ENCODE measurements around the gene SSBP3. TPM values are rescaled to one million over a fixed set of nuclear protein-coding genes. Genes with fewer than 3 reads are reported as not detected.

Gene SSBP3
- total RNA-seq, 1 experiment from 2014 or later, result 37.5 TPM

DNA sequence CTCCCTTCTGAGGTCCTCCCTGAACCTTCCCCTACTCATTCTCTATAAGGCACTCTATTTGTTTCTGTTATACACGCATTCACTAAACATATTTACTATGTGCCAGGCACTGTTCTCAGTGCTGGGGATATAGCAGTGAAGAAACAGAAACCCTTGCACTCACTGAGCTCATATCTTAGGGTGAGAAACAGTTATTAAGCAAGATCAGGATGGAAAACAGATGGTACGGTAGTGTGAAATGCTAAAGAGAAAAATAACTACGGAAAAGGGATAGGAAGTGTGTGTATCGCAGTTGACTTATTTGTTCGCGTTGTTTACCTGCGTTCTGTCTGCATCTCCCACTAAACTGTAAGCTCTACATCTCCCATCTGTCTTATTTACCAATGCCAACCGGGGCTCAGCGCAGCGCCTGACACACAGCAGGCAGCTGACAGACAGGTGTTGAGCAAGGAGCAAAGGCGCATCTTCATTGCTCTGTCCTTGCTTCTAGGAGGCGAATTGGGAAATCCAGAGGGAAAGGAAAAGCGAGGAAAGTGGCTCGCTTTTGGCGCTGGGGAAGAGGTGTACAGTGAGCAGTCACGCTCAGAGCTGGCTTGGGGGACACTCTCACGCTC is 206.9 kb downstream of the SSBP3 start:
- H2AFZ ChIP-seq (ENCODE audit: low read depth, low read length, poor library complexity, severe bottlenecking), result peak overlapping the region; percentile 67
- intact Hi-C loops (cut with micrococcal nuclease), result no loop called here
- TF ChIP-seq YY1 (IDR thresholded peaks at IDR 0.05; ENCODE audit: extremely low read depth, insufficient replicate concordance, low read depth, low read length), result no peak
- TF ChIP-seq SP1 (IDR thresholded peaks at IDR 0.05; ENCODE audit: low read depth), result no peak
- TF ChIP-seq, protein P1, sequence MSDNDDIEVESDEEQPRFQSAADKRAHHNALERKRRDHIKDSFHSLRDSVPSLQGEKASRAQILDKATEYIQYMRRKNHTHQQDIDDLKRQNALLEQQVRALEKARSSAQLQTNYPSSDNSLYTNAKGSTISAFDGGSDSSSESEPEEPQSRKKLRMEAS (IDR thresholded peaks at IDR 0.05), result no peak
- TF ChIP-seq CEBPB (IDR thresholded peaks at IDR 0.05; ENCODE audit: low read depth), result no peak
- TF ChIP-seq JUND (IDR thresholded peaks at IDR 0.05), result no peak
- no peak for TF ChIP-seq CTCF (IDR thresholded peaks at IDR 0.05 in 2 of 3, conservative IDR thresholded peaks at IDR 0.05 in 1 of 3; ENCODE audit: borderline replicate concordance in 1 of 3, insufficient read depth in 1 of 3, low read depth in 2 of 3, low read length in 2 of 3)
- BruUV-seq (replicated peaks), result TSS peak; percentile 88
- peaks cover 42% of the 10 kb centered on the region for H3K79me2 ChIP-seq (ENCODE audit: insufficient read depth, low read length)
- RAD21 ChIA-PET (ENCODE audit: low non-redundant PET in 1 of 2, low total read pairs in 2 of 2, uncharacterized antibody in 2 of 2, unreplicated experiment in 2 of 2), result no interaction called here
- H3K4me3 ChIP-seq (replicated peaks in 1 of 2; ENCODE audit: low read depth in 1 of 2, low read length in 2 of 2), result peak overlapping the region; percentile 81 to 89
- H4K20me1 ChIP-seq (ENCODE audit: insufficient read depth), result no peaks in the 10 kb centered on the region
- H3K9me2 ChIP-seq (ENCODE audit: insufficient read depth), result no peaks in the 10 kb centered on the region
- peaks cover 3 to 4% of the 10 kb centered on the region in 2 experiments; a peak in 1 of 4 replicates for H3K36me3 ChIP-seq (ENCODE audit: control insufficient read depth in 1 of 2, insufficient read depth in 2 of 2, low read length in 2 of 2)
- no peaks in the 10 kb centered on the region for H3K27me3 ChIP-seq (ENCODE audit: insufficient read depth, low read length)
- CTCF ChIA-PET, result interaction anchor here (1.1 to 2.1 kb wide), 3 partner anchors 18 to 338 kb away, joined by 3 to 8 read pairs (median 5); no protein-coding TSS in a partner anchor
- peaks cover 11 to 17% of the 10 kb centered on the region in 2 experiments for H3K4me1 ChIP-seq (ENCODE audit: control insufficient read depth in 1 of 2, insufficient read depth in 2 of 2, low read length in 2 of 2)
- peak overlapping the region; percentile 97 for H3K4me2 ChIP-seq (ENCODE audit: low read length)
- ATAC-seq (peak; percentile 9), DNase-seq (ENCODE audit: low read depth, low spot score) (no peak)
- H3K27ac ChIP-seq (ENCODE audit: low read depth, low read length), result peak overlapping the region; percentile 25; the same call in 1 of the 2 replicates
- POLR2A ChIA-PET, result interaction anchor here (0.7 to 1.3 kb wide), 5 partner anchors 17 to 300 kb away, joined by 3 to 8 read pairs (median 3); no protein-coding TSS in a partner anchor
- H3K9ac ChIP-seq (ENCODE audit: low read length), result peak overlapping the region; percentile 90
- no peaks in the 10 kb centered on the region for H3K9me3 ChIP-seq (ENCODE audit: control insufficient read depth in 1 of 2, insufficient read depth in 1 of 2, low read depth in 1 of 2, low read length in 2 of 2)

DNA sequence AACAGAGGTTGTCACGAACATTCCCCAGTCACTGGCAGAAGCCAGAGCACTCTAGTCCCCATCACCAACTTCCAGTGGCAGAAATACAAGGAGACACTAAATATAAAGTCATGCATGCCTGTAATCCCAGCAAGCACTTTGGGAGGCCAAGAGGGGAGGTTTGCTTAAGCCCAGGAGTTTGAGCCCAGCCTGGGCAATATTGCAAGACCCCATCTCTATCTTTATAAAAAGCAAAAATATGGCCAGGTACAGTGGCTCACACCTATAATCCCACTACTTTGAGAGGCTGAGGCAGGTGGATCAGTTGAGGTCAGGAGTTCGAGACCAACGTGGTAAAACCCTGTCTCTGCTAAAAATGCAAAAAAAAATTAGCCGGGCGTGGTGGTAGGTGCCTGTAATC is 212.7 kb downstream of the SSBP3 start:
- ATAC-seq (no peak), DNase-seq (ENCODE audit: low read depth, low spot score) (no peak)
- H3K36me3 ChIP-seq (ENCODE audit: control insufficient read depth in 1 of 2, insufficient read depth in 2 of 2, low read length in 2 of 2), result 0 out of 4 replicates have a peak, but pooled peaks cover 0 to 3% of the 10 kb centered on the region in 2 experiments
- RAD21 ChIA-PET (ENCODE audit: low non-redundant PET in 1 of 2, low total read pairs in 2 of 2, uncharacterized antibody in 2 of 2, unreplicated experiment in 2 of 2), result no interaction called here
- no peaks in the 10 kb centered on the region for H4K20me1 ChIP-seq (ENCODE audit: insufficient read depth)
- BruUV-seq (replicated peaks), result no TSS peak
- no peaks in the 10 kb centered on the region for H3K9me2 ChIP-seq (ENCODE audit: insufficient read depth)
- no peaks in the 10 kb centered on the region for H3K9me3 ChIP-seq (ENCODE audit: control insufficient read depth in 1 of 2, insufficient read depth in 1 of 2, low read depth in 1 of 2, low read length in 2 of 2)
- H3K79me2 ChIP-seq (ENCODE audit: insufficient read depth, low read length), result no peaks in the 10 kb centered on the region
- H3K4me3 ChIP-seq (replicated peaks in 1 of 2; ENCODE audit: low read depth in 1 of 2, low read length in 2 of 2), result no peak overlapping the region
- H3K27ac ChIP-seq (ENCODE audit: low read depth, low read length), result no peak overlapping the region
- POLR2A ChIA-PET, result no interaction called here
- H3K4me1 ChIP-seq (ENCODE audit: control insufficient read depth in 1 of 2, insufficient read depth in 2 of 2, low read length in 2 of 2), result no peaks in the 10 kb centered on the region
- CTCF ChIA-PET, result no interaction called here
- H3K27me3 ChIP-seq (ENCODE audit: insufficient read depth, low read length), result no peaks in the 10 kb centered on the region
- H2AFZ ChIP-seq (ENCODE audit: low read depth, low read length, poor library complexity, severe bottlenecking), result no peak overlapping the region
- no peak overlapping the region for H3K4me2 ChIP-seq (ENCODE audit: low read length)
- intact Hi-C loops (cut with micrococcal nuclease), result no loop called here
- H3K9ac ChIP-seq (ENCODE audit: low read length), result no peak overlapping the region
- TF ChIP-seq, protein P1 (IDR thresholded peaks at IDR 0.05), result no peak
- TF ChIP-seq EZH2phosphoT487 (IDR thresholded peaks at IDR 0.05; ENCODE audit: borderline replicate concordance) (no peak), POLR2A (IDR thresholded peaks at IDR 0.05; ENCODE audit: borderline replicate concordance, extremely low read depth, insufficient read depth, insufficient read length) (no peak), FOSL1 (IDR thresholded peaks at IDR 0.05; ENCODE audit: low read depth) (no peak)
- TF ChIP-seq, protein P2, sequence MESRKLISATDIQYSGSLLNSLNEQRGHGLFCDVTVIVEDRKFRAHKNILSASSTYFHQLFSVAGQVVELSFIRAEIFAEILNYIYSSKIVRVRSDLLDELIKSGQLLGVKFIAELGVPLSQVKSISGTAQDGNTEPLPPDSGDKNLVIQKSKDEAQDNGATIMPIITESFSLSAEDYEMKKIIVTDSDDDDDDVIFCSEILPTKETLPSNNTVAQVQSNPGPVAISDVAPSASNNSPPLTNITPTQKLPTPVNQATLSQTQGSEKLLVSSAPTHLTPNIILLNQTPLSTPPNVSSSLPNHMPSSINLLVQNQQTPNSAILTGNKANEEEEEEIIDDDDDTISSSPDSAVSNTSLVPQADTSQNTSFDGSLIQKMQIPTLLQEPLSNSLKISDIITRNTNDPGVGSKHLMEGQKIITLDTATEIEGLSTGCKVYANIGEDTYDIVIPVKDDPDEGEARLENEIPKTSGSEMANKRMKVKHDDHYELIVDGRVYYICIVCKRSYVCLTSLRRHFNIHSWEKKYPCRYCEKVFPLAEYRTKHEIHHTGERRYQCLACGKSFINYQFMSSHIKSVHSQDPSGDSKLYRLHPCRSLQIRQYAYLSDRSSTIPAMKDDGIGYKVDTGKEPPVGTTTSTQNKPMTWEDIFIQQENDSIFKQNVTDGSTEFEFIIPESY (IDR thresholded peaks at IDR 0.05; ENCODE audit: extremely low read depth, insufficient replicate concordance, low read length), result no peak
